ENCODE data around the gene HSDL1. TPM values are rescaled to one million over a fixed set of nuclear protein-coding genes. Genes with fewer than 3 reads are reported as not detected.

The HSDL1 gene
- total RNA-seq, 1 experiment from 2014 or later, result 35.8 TPM

DNA sequence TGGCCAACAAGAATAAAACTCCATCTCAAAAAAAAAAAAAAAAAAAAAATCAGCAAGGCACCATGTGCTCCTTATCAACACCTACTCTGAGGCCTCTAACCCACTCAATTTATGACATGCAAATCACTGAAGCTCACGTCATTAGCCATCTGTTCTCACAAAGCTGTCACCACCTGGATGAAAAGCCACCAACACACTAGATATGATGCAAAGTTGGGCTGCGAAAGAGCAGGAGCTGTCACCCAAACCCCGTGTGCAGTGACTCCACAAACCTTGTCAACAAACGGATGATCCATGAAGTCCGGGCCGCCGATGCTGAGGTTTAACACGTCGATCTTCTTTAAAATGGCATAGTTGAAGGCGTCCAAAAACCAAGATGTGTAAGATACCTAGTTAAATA lies 53.5 kb downstream of the HSDL1 start:
- intact Hi-C loops (cut with micrococcal nuclease), result no loop called here
- Histone ChIP-seq H3K4me1 (ENCODE audit: control insufficient read depth in 1 of 2, insufficient read depth in 2 of 2, low read length in 2 of 2) (no peaks in the 10 kb centered on the region), H3K36me3 (ENCODE audit: control insufficient read depth in 1 of 2, insufficient read depth in 2 of 2, low read length in 2 of 2) (peaks cover 42 to 66% of the 10 kb centered on the region in 2 experiments; a peak in 3 of 4 replicates), H3K9me3 (ENCODE audit: control insufficient read depth in 1 of 2, insufficient read depth in 1 of 2, low read depth in 1 of 2, low read length in 2 of 2) (no peaks in the 10 kb centered on the region), H3K9me2 (ENCODE audit: insufficient read depth) (no peaks in the 10 kb centered on the region), H2AFZ (ENCODE audit: low read depth, low read length, poor library complexity, severe bottlenecking) (no peak overlapping the region), H4K20me1 (ENCODE audit: insufficient read depth) (no peaks in the 10 kb centered on the region), H3K9ac (ENCODE audit: low read length) (no peak overlapping the region), H3K79me2 (ENCODE audit: insufficient read depth, low read length) (no peaks in the 10 kb centered on the region), H3K27ac (ENCODE audit: low read depth, low read length) (no peak overlapping the region), H3K4me2 (ENCODE audit: low read length) (no peak overlapping the region), H3K4me3 (replicated peaks in 1 of 2; ENCODE audit: low read depth in 1 of 2, low read length in 2 of 2) (no peak overlapping the region), H3K27me3 (ENCODE audit: insufficient read depth, low read length) (no peaks in the 10 kb centered on the region)
- TF ChIP-seq POLR2A (IDR thresholded peaks at IDR 0.05; ENCODE audit: borderline replicate concordance, extremely low read depth, insufficient read depth, insufficient read length) (no peak), FOSL1 (IDR thresholded peaks at IDR 0.05; ENCODE audit: low read depth) (no peak), POLR2AphosphoS5 (IDR thresholded peaks at IDR 0.05; ENCODE audit: low read depth, low read length) (no peak)
- TF ChIP-seq, protein P1, sequence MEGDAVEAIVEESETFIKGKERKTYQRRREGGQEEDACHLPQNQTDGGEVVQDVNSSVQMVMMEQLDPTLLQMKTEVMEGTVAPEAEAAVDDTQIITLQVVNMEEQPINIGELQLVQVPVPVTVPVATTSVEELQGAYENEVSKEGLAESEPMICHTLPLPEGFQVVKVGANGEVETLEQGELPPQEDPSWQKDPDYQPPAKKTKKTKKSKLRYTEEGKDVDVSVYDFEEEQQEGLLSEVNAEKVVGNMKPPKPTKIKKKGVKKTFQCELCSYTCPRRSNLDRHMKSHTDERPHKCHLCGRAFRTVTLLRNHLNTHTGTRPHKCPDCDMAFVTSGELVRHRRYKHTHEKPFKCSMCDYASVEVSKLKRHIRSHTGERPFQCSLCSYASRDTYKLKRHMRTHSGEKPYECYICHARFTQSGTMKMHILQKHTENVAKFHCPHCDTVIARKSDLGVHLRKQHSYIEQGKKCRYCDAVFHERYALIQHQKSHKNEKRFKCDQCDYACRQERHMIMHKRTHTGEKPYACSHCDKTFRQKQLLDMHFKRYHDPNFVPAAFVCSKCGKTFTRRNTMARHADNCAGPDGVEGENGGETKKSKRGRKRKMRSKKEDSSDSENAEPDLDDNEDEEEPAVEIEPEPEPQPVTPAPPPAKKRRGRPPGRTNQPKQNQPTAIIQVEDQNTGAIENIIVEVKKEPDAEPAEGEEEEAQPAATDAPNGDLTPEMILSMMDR (IDR thresholded peaks at IDR 0.05 in 2 of 3, conservative IDR thresholded peaks at IDR 0.05 in 1 of 3; ENCODE audit: borderline replicate concordance in 1 of 3, insufficient read depth in 1 of 3, low read depth in 2 of 3, low read length in 2 of 3), result no peak
- no peak for ATAC-seq
- POLR2A ChIA-PET, result no interaction called here
- no TSS peak for BruUV-seq (replicated peaks)
- CTCF ChIA-PET, result no interaction called here
- no peak for DNase-seq (ENCODE audit: low read depth, low spot score)
- RAD21 ChIA-PET (ENCODE audit: low non-redundant PET in 1 of 2, low total read pairs in 2 of 2, uncharacterized antibody in 2 of 2, unreplicated experiment in 2 of 2), result no interaction called here

DNA sequence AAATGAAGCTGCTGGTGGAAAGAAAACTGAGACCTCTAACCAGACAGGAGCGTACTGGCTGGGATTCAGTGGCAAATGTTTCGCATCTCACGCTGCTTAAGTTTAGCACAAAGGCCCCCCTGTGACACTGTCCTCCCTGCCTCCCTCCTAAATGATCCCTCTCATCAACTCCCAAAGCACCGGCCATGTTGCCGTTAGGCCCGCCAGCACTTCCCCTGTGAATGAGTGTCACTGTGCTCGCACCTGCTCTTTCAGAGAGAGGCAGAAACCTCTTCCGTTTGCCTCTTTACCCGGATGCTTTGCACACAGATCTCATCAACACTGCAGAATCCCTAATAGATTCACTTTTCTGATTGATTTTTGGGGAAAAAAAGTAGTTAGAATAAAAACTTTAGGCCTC lies 54.8 kb downstream of the HSDL1 start:
- DNase-seq (ENCODE audit: low read depth, low spot score) (no peak), ATAC-seq (no peak)
- Histone ChIP-seq H2AFZ (ENCODE audit: low read depth, low read length, poor library complexity, severe bottlenecking) (no peak overlapping the region), H3K36me3 (ENCODE audit: control insufficient read depth in 1 of 2, insufficient read depth in 2 of 2, low read length in 2 of 2) (peaks cover 47 to 72% of the 10 kb centered on the region in 2 experiments; a peak in 3 of 4 replicates), H3K27ac (ENCODE audit: low read depth, low read length) (no peak overlapping the region), H3K9me3 (ENCODE audit: control insufficient read depth in 1 of 2, insufficient read depth in 1 of 2, low read depth in 1 of 2, low read length in 2 of 2) (no peaks in the 10 kb centered on the region), H3K27me3 (ENCODE audit: insufficient read depth, low read length) (no peaks in the 10 kb centered on the region), H4K20me1 (ENCODE audit: insufficient read depth) (no peaks in the 10 kb centered on the region), H3K4me1 (ENCODE audit: control insufficient read depth in 1 of 2, insufficient read depth in 2 of 2, low read length in 2 of 2) (no peaks in the 10 kb centered on the region), H3K9me2 (ENCODE audit: insufficient read depth) (no peaks in the 10 kb centered on the region), H3K9ac (ENCODE audit: low read length) (no peak overlapping the region), H3K4me2 (ENCODE audit: low read length) (no peak overlapping the region), H3K4me3 (replicated peaks in 1 of 2; ENCODE audit: low read depth in 1 of 2, low read length in 2 of 2) (no peak overlapping the region), H3K79me2 (ENCODE audit: insufficient read depth, low read length) (no peaks in the 10 kb centered on the region)
- no TSS peak for BruUV-seq (replicated peaks)
- intact Hi-C loops (cut with micrococcal nuclease), result no loop called here
- CTCF ChIA-PET, result interaction anchor here (1.2 to 2.0 kb wide), 2 partner anchors 12 to 97 kb away, joined by 4 to 10 read pairs; partner anchors contain the start of gene TAF1C
- RAD21 ChIA-PET (ENCODE audit: low non-redundant PET in 1 of 2, low total read pairs in 2 of 2, uncharacterized antibody in 2 of 2, unreplicated experiment in 2 of 2), result no interaction called here
- POLR2A ChIA-PET, result no interaction called here
- no peak for TF ChIP-seq CBX3 (IDR thresholded peaks at IDR 0.05; ENCODE audit: low read depth)
- no peak for TF ChIP-seq ELF1 (IDR thresholded peaks at IDR 0.05; ENCODE audit: borderline replicate concordance, low read depth)
- TF ChIP-seq, protein P2, sequence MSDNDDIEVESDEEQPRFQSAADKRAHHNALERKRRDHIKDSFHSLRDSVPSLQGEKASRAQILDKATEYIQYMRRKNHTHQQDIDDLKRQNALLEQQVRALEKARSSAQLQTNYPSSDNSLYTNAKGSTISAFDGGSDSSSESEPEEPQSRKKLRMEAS (IDR thresholded peaks at IDR 0.05), result no peak
- TF ChIP-seq JUND (IDR thresholded peaks at IDR 0.05), result no peak
- no peak for TF ChIP-seq SRF (IDR thresholded peaks at IDR 0.05; ENCODE audit: low read depth)
- TF ChIP-seq, protein P3, sequence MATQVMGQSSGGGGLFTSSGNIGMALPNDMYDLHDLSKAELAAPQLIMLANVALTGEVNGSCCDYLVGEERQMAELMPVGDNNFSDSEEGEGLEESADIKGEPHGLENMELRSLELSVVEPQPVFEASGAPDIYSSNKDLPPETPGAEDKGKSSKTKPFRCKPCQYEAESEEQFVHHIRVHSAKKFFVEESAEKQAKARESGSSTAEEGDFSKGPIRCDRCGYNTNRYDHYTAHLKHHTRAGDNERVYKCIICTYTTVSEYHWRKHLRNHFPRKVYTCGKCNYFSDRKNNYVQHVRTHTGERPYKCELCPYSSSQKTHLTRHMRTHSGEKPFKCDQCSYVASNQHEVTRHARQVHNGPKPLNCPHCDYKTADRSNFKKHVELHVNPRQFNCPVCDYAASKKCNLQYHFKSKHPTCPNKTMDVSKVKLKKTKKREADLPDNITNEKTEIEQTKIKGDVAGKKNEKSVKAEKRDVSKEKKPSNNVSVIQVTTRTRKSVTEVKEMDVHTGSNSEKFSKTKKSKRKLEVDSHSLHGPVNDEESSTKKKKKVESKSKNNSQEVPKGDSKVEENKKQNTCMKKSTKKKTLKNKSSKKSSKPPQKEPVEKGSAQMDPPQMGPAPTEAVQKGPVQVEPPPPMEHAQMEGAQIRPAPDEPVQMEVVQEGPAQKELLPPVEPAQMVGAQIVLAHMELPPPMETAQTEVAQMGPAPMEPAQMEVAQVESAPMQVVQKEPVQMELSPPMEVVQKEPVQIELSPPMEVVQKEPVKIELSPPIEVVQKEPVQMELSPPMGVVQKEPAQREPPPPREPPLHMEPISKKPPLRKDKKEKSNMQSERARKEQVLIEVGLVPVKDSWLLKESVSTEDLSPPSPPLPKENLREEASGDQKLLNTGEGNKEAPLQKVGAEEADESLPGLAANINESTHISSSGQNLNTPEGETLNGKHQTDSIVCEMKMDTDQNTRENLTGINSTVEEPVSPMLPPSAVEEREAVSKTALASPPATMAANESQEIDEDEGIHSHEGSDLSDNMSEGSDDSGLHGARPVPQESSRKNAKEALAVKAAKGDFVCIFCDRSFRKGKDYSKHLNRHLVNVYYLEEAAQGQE (IDR thresholded peaks at IDR 0.05; ENCODE audit: low read depth), result no peak
- no peak for TF ChIP-seq SIN3A (IDR thresholded peaks at IDR 0.05; ENCODE audit: low read depth)
- no peak for TF ChIP-seq FOSL1 (IDR thresholded peaks at IDR 0.05; ENCODE audit: low read depth)
- no peak for TF ChIP-seq ZNF274 (IDR thresholded peaks at IDR 0.05; ENCODE audit: low read depth, low read length)
- TF ChIP-seq TCF7L2 (IDR thresholded peaks at IDR 0.05; ENCODE audit: borderline replicate concordance, extremely low read depth, insufficient read depth, insufficient read length), result no peak
- no peak for TF ChIP-seq CEBPB (IDR thresholded peaks at IDR 0.05; ENCODE audit: low read depth)

Data from HCT116 (cell line).